Loucy (cell line): ENCODE measurements around the gene ANP32E.

Source experiments
- CTCF ChIP-seq: fragments of 200-600 bp; sonication (generic); conservative IDR thresholded peaks from 2 replicates; pipeline ENCODE4 v1.5.1; 2014; ENCODE audit warnings: mild to moderate bottlenecking, antibody characterized with exemption, low read length
- EZH2phosphoT487 ChIP-seq: fragments of 200-600 bp; IDR thresholded peaks from 2 replicates; pipeline ENCODE4 v1.6.1; 2018; ENCODE audit warnings: antibody characterized with exemption, mild to moderate bottlenecking, moderate library complexity, borderline replicate concordance

- TF ChIP-seq CTCF: no peak
- no peak for TF ChIP-seq EZH2phosphoT487
These were observed 33.5 kb upstream of the ANP32E start for GRCh38 chr1:150269451-150269850.
